GM12874 (cell line): Measurements from ENCODE around the gene OR10G4.

Source experiments
- CTCF ChIP-seq: IDR thresholded peaks from 2 replicates; pipeline ENCODE4 v1.5.1; 2011; ENCODE audit warnings: low read depth, mild to moderate bottlenecking, control low read depth, low read length, moderate library complexity; ENCODE audit not compliant: insufficient read depth

OR10G4 gene

GRCh38 chr11:124036666-124037065 lies 23.9 kb downstream of the OR10G4 start:
- TF ChIP-seq CTCF, result no peak

GRCh38 chr11:124039557-124039956 lies 26.8 kb downstream of the OR10G4 start:
- TF ChIP-seq CTCF, result no peak

- TF ChIP-seq CTCF, result no peak
Observed at GRCh38 chr11:124041254-124041653, 28.5 kb downstream of the OR10G4 start, which contains the start of gene OR10G7. Gene OR10G7, minus strand, starts transcription at chr11:124041325. Its CDS starts 2,324 bp downstream, at chr11:124039001.

GRCh38 chr11:124043420-124043819 lies 30.6 kb downstream of the OR10G4 start:
- TF ChIP-seq CTCF, result no peak

- no peak for TF ChIP-seq CTCF
Observed at GRCh38 chr11:124050748-124051147, 38.0 kb downstream of the OR10G4 start.

GRCh38 chr11:124052966-124053365 lies 40.2 kb downstream of the OR10G4 start:
- TF ChIP-seq CTCF, result no peak
